Subcutaneous adipose tissue (tissue), 4 donors: Measurements from ENCODE around the gene OTOR. TPM values are rescaled to one million over a fixed set of nuclear protein-coding genes. Genes with fewer than 3 reads are reported as not detected.

Experiments used
- total RNA-seq, 4 donors: library from RNA; depleted of rRNA; stranded (reverse); fragments of >200 nt; gene quantifications; one replicate each; pipeline ENCODE4 v1.1.0, GENCODE V29; 2016
- TF ChIP-seq, protein P1 (sequence below): fragments of 450-650 bp; IDR thresholded peaks from one replicate; pipeline ENCODE4 v1.5.1; 2016; ENCODE audit warnings: low read depth, mild to moderate bottlenecking, control low read depth, antibody characterized with exemption, moderate library complexity

Gene OTOR
- total RNA-seq, 4 donors from 2014 or later = not detected

DNA sequence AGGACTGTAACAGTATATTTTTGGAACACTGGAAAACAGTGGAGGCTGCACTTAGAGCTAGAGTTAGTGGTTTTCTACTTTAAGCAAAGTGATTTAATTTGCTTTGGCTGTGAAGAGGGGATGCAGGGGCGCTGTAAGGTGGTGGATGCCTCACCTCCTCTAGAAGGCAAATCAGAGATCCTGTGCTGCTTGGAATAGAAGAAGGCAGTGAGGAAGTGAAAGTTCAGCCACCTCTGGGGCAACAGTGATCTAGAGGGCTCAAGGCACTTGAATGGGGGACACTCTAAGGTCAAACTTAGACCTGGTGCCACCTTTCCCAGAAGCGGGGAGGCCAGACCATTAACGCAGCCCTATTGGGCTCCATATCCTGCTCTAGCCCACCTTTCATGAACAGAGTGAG lies 37.4 kb upstream of the OTOR start:
- TF ChIP-seq, protein P1, sequence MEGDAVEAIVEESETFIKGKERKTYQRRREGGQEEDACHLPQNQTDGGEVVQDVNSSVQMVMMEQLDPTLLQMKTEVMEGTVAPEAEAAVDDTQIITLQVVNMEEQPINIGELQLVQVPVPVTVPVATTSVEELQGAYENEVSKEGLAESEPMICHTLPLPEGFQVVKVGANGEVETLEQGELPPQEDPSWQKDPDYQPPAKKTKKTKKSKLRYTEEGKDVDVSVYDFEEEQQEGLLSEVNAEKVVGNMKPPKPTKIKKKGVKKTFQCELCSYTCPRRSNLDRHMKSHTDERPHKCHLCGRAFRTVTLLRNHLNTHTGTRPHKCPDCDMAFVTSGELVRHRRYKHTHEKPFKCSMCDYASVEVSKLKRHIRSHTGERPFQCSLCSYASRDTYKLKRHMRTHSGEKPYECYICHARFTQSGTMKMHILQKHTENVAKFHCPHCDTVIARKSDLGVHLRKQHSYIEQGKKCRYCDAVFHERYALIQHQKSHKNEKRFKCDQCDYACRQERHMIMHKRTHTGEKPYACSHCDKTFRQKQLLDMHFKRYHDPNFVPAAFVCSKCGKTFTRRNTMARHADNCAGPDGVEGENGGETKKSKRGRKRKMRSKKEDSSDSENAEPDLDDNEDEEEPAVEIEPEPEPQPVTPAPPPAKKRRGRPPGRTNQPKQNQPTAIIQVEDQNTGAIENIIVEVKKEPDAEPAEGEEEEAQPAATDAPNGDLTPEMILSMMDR = no peak

- TF ChIP-seq, protein P1 = no peak
Measured at GRCh38 chr20:16711661-16712258, 36.4 kb upstream of the OTOR start.

DNA sequence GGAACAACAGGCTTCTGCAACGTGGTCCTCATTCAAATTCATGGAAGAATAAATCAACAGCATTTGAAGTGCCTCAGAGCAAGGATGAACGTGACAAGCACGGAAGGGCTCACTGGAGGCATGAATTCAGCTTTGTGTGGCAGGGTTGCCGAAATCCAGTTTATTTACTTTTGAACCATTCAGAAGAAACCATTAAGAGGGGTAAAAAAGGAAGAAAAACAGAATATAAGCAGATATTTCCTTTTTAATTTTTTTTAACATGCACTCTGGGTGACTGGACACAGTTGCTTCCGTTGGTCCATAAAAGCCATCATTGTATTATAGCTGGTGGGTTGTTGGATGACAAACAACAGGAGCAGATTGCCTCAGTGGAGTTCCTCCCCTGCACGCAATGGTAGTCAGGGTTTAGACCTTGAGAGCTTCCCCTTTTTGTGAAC lies 35.6 kb upstream of the OTOR start:
- TF ChIP-seq, protein P1 = no peak

DNA sequence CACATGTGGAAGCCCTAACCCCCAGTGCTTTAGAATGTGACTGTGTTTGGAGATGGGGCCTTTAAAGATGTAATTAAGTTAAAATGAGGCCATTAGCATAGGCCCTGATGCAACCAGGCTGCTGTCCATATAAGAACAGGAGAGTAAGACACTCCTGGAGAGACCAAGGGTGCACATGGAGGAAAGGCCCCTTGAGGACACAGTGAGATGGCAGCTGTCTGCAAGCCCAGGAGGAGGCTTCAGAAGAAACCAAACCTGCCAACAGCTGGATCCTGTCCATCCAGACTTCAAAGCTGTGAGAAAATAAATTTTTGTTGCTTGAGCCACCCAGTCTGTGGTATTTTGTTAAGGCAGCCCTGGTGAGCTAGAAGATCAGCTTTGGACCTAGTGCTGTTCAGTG lies 35.1 kb upstream of the OTOR start:
- TF ChIP-seq, protein P1 = no peak

GRCh38 chr20:16714242-16714641 lies 33.9 kb upstream of the OTOR start:
- TF ChIP-seq, protein P1 = no peak

- TF ChIP-seq, protein P1 = no peak
Measured at GRCh38 chr20:16714751-16715150, 33.4 kb upstream of the OTOR start.

DNA sequence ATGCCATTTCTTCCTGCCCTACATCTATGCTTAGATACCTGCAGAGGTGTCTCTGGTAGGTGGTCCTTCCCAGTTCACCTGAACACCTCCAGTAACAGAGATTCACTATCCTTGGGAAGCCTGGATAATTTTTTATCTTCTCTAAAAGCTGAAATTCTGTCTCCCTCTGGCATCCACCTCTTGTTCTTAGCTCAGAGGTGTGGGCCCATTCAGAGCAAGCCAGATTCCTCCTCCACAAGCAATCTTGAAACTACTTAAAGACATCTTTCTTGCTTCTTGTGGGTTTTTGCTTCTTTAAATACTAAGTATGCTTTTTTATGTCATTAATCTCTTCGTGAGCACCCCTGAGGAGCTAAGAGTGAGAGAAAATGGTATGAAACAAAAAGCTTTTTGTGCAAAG lies 28.7 kb upstream of the OTOR start:
- TF ChIP-seq, protein P1 = no peak
